ENCODE results near the gene PPP1R13B. TPM values are rescaled to one million over a fixed set of nuclear protein-coding genes. Genes with fewer than 3 reads are reported as not detected.
A peak's percentile ranks its signal among the peaks of the same experiment; 100 is the strongest.

The PPP1R13B gene
- total RNA-seq, 6 experiments from 2014 or later: 9.2 to 22.4 (median 13.9) TPM

- WGBS (ENCODE audit: insufficient coverage, low coverage, low lambda C conversion rate, missing lambda C conversion rate): 43% methylated on average over 6 of the region's 6 CpGs
- no peak overlapping the region for H3K27ac ChIP-seq
- no peaks in the 10 kb centered on the region for H3K36me3 ChIP-seq
- TF ChIP-seq CTCF (IDR thresholded peaks at IDR 0.05) (peak; percentile 89 to 97 (median 95)), POLR2A (IDR thresholded peaks at IDR 0.05) (no peak)
- no peaks in the 10 kb centered on the region for H3K4me1 ChIP-seq
- intact Hi-C loops (cut with DNase I): loop anchor here (5.0 to 10.0 kb wide), 2 partner anchors 104 to 106 kb away; no protein-coding TSS in a partner anchor
- H3K9me3 ChIP-seq: no peaks in the 10 kb centered on the region
- DNase-seq (peak; percentile 73 to 85 (median 74)), ATAC-seq (peak; percentile 94 to 98 (median 96))
- H3K4me3 ChIP-seq: no peak overlapping the region
- H3K27me3 ChIP-seq: no peaks in the 10 kb centered on the region
These were observed 38.9 kb downstream of the PPP1R13B start for GRCh38 chr14:103808403-103809001.

- TF ChIP-seq POLR2A (IDR thresholded peaks at IDR 0.05) (no peak), CTCF (IDR thresholded peaks at IDR 0.05) (no peak)
- Histone ChIP-seq H3K9me3 (no peaks in the 10 kb centered on the region), H3K4me3 (no peak overlapping the region), H3K36me3 (no peaks in the 10 kb centered on the region), H3K27me3 (no peaks in the 10 kb centered on the region), H3K27ac (no peak overlapping the region), H3K4me1 (no peaks in the 10 kb centered on the region)
- ATAC-seq: no peak
- 47% methylated on average over 5 of the region's 5 CpGs for WGBS (ENCODE audit: insufficient coverage, low coverage, low lambda C conversion rate, missing lambda C conversion rate)
- intact Hi-C loops (cut with DNase I): loop anchor here (5.0 to 10.0 kb wide), 2 partner anchors 105 to 108 kb away; no protein-coding TSS in a partner anchor
- no peak for DNase-seq
These were observed 40.6 kb downstream of the PPP1R13B start for GRCh38 chr14:103806805-103807204.

- ATAC-seq: no peak
- WGBS (ENCODE audit: insufficient coverage, low coverage, low lambda C conversion rate, missing lambda C conversion rate): 69% methylated on average over 1 of the region's 1 CpG
- intact Hi-C loops (cut with DNase I): loop anchor here (5.0 to 10.0 kb wide), 2 partner anchors 107 to 109 kb away; no protein-coding TSS in a partner anchor
These were observed 41.7 kb downstream of the PPP1R13B start for GRCh38 chr14:103805708-103806107.

GRCh38 chr14:103803661-103804060 is 43.7 kb downstream of the PPP1R13B start:
- intact Hi-C loops (cut with DNase I): loop anchor here in 1 of 2 donors (10.0 kb wide), 1 partner anchor 111 kb away; no protein-coding TSS in a partner anchor
- TF ChIP-seq CTCF (IDR thresholded peaks at IDR 0.05) (no peak), POLR2A (IDR thresholded peaks at IDR 0.05) (no peak)
- H3K9me3 ChIP-seq: no peaks in the 10 kb centered on the region
- ATAC-seq: no peak
- H3K27me3 ChIP-seq: no peaks in the 10 kb centered on the region
- no peak overlapping the region for H3K4me3 ChIP-seq
- H3K27ac ChIP-seq: no peak overlapping the region
- H3K36me3 ChIP-seq: no peaks in the 10 kb centered on the region
- no peaks in the 10 kb centered on the region for H3K4me1 ChIP-seq
- no peak for DNase-seq

More at GRCh38 chr14:103805708-103806107, 41.7 kb downstream of the PPP1R13B start:
- Histone ChIP-seq H3K36me3 (no peaks in the 10 kb centered on the region), H3K27ac (no peak overlapping the region), H3K4me1 (no peaks in the 10 kb centered on the region), H3K27me3 (no peaks in the 10 kb centered on the region), H3K9me3 (no peaks in the 10 kb centered on the region), H3K4me3 (no peak overlapping the region)
- TF ChIP-seq CTCF (IDR thresholded peaks at IDR 0.05): no peak
- TF ChIP-seq POLR2A (IDR thresholded peaks at IDR 0.05): no peak
- DNase-seq: no peak
